ENCODE results near the gene TRIM66. TPM values are rescaled to one million over a fixed set of nuclear protein-coding genes. Genes with fewer than 3 reads are reported as not detected.

The TRIM66 gene
- total RNA-seq, 1 donor from 2014 or later = 4.2 TPM

DNA sequence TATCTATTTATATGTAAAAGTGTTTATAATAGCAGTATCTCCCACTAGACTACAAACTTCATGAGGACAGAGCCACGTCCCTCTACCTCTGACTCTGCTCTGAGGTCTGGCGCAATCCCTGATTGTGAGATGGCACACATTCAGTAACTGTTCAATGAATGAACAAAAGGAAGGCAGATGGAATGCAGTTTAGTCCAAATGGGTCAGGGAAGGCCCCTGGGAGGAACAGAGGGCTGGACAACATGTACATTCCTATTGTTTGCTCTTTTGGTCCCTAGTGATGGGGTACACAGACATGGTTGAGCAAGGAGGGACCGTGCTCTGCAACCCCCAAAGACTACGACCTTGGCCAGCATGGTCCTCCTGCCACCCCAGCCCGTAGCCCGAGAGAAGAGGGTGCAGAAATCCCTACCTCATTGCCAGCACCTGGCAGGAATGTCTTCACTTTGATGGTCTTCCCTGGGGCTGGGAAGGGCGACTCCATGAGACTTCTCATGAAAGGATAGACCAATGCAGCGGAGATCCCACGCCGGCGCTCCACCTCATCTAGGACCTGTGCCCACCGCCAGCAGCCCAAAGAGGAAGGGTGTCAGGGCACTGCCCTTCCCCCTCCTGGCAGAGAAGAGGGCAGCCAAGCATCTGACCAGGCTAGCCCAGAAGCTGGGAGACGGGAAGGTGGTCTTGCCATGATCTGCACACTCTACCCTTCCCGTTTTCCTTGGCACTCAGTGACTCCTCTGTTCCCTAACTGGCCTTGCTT is 24.4 kb upstream of the TRIM66 start:
- TF ChIP-seq, protein P1, sequence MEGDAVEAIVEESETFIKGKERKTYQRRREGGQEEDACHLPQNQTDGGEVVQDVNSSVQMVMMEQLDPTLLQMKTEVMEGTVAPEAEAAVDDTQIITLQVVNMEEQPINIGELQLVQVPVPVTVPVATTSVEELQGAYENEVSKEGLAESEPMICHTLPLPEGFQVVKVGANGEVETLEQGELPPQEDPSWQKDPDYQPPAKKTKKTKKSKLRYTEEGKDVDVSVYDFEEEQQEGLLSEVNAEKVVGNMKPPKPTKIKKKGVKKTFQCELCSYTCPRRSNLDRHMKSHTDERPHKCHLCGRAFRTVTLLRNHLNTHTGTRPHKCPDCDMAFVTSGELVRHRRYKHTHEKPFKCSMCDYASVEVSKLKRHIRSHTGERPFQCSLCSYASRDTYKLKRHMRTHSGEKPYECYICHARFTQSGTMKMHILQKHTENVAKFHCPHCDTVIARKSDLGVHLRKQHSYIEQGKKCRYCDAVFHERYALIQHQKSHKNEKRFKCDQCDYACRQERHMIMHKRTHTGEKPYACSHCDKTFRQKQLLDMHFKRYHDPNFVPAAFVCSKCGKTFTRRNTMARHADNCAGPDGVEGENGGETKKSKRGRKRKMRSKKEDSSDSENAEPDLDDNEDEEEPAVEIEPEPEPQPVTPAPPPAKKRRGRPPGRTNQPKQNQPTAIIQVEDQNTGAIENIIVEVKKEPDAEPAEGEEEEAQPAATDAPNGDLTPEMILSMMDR (IDR thresholded peaks at IDR 0.05; ENCODE audit: insufficient read depth, low read length, poor library complexity, severe bottlenecking) = no peak
- Histone ChIP-seq H3K27me3 (ENCODE audit: control insufficient read depth, insufficient read depth, low read length) (no peaks in the 10 kb centered on the region), H3K36me3 (ENCODE audit: control insufficient read depth, insufficient read depth, low read length) (no peaks in the 10 kb centered on the region), H3K4me3 (ENCODE audit: low read depth, low read length) (no peak overlapping the region)
- no peak for DNase-seq (ENCODE audit: low read depth)

- Histone ChIP-seq H3K4me3 (ENCODE audit: low read depth, low read length) (no peak overlapping the region), H3K27me3 (ENCODE audit: control insufficient read depth, insufficient read depth, low read length) (no peaks in the 10 kb centered on the region), H3K36me3 (ENCODE audit: control insufficient read depth, insufficient read depth, low read length) (no peaks in the 10 kb centered on the region)
- DNase-seq (ENCODE audit: low read depth) = no peak
- TF ChIP-seq, protein P1 (IDR thresholded peaks at IDR 0.05; ENCODE audit: insufficient read depth, low read length, poor library complexity, severe bottlenecking) = no peak
Observed at GRCh38 chr11:8705146-8705545, 22.7 kb upstream of the TRIM66 start.

DNA sequence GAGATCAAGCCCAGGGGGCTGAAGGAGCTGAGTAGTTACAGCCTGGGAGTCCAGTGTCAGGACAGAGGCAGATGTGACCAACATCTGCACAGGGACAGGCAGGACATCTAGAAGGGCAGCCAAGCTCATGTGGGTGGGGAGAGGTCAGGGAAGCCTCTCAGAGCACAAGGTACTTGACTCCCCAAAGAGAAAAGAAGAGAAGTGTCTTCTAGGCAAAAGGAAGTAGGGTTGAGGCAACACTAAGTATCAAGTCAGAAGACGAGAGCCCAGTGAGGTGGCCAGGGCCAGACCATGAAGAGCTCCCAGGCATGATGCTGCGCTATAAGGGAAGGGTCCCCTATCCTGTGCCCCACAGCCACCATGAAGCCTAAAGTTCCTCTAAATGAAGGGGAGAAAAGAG is 21.7 kb upstream of the TRIM66 start:
- peaks cover 1% of the 10 kb centered on the region for H3K36me3 ChIP-seq (ENCODE audit: control insufficient read depth, insufficient read depth, low read length)

DNA sequence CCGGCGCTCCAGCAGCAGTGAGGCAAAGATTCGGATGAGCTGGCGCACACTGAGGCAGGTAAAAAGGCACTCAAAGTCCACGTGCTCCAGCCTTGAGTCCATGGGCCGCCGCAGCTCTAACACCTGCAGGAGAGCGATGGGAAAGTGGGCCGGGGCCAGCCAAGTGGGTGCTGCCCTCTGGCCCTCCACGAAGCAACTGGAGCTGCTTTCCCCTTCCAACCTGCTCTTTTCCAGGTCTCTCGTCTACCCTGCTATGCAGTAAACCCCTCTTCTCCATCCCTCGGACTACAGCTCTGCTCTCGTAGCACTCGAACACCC is 20.1 kb upstream of the TRIM66 start:
- TF ChIP-seq, protein P1 (IDR thresholded peaks at IDR 0.05; ENCODE audit: insufficient read depth, low read length, poor library complexity, severe bottlenecking) = no peak
- H3K36me3 ChIP-seq (ENCODE audit: control insufficient read depth, insufficient read depth, low read length) = peaks cover 2% of the 10 kb centered on the region
- H3K27me3 ChIP-seq (ENCODE audit: control insufficient read depth, insufficient read depth, low read length) = no peaks in the 10 kb centered on the region
- DNase-seq (ENCODE audit: low read depth) = no peak
- no peak overlapping the region for H3K4me3 ChIP-seq (ENCODE audit: low read depth, low read length)

More for the DNA sequence above, 21.7 kb upstream of the TRIM66 start:
- no peak for DNase-seq (ENCODE audit: low read depth)
- Histone ChIP-seq H3K4me3 (ENCODE audit: low read depth, low read length) (no peak overlapping the region), H3K27me3 (ENCODE audit: control insufficient read depth, insufficient read depth, low read length) (no peaks in the 10 kb centered on the region)
- TF ChIP-seq, protein P1 (IDR thresholded peaks at IDR 0.05; ENCODE audit: insufficient read depth, low read length, poor library complexity, severe bottlenecking) = no peak

- TF ChIP-seq, protein P1 (IDR thresholded peaks at IDR 0.05; ENCODE audit: insufficient read depth, low read length, poor library complexity, severe bottlenecking) = no peak
- Histone ChIP-seq H3K36me3 (ENCODE audit: control insufficient read depth, insufficient read depth, low read length) (peaks cover 2% of the 10 kb centered on the region), H3K27me3 (ENCODE audit: control insufficient read depth, insufficient read depth, low read length) (no peaks in the 10 kb centered on the region), H3K4me3 (ENCODE audit: low read depth, low read length) (no peak overlapping the region)
- no peak for DNase-seq (ENCODE audit: low read depth)
Observed at GRCh38 chr11:8701891-8702597, 19.6 kb upstream of the TRIM66 start.
